ENCODE results near the gene RNF157.
"Not testable (repeated sequence)": the region's sequence is repeated elsewhere in the genome, so short reads cannot be mapped to it uniquely, and the experiment has no call there.

The RNF157 gene

GRCh38 chr17:76270770-76271668, 30.7 kb upstream of the RNF157 start:
- DNase-seq (ENCODE audit: extremely low read depth in 1 of 2, low read depth in 1 of 2), result no peak

DNA sequence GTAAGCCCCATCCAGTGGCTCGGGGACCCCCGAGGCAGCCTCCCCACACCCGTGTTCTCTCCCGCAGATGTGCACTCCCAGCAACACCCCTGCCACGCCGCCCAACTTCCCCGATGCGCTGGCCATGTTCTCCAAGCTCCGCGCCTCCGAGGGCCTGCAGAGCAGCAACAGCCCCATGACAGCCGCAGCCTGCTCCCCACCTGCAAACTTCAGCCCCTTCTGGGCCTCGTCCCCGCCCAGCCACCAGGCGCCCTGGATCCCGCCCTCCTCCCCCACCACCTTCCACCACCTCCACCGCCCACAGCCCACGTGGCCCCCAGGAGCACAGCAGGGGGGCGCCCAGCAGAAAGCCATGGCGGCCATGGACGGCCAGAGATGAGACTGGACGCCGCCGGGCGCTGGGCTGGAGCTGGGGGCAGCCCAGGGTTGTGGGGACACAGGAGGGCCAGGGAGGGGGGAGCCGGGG, 29.9 kb upstream of the RNF157 start:
- DNase-seq (ENCODE audit: extremely low read depth in 1 of 2, low read depth in 1 of 2), result no peak

DNA sequence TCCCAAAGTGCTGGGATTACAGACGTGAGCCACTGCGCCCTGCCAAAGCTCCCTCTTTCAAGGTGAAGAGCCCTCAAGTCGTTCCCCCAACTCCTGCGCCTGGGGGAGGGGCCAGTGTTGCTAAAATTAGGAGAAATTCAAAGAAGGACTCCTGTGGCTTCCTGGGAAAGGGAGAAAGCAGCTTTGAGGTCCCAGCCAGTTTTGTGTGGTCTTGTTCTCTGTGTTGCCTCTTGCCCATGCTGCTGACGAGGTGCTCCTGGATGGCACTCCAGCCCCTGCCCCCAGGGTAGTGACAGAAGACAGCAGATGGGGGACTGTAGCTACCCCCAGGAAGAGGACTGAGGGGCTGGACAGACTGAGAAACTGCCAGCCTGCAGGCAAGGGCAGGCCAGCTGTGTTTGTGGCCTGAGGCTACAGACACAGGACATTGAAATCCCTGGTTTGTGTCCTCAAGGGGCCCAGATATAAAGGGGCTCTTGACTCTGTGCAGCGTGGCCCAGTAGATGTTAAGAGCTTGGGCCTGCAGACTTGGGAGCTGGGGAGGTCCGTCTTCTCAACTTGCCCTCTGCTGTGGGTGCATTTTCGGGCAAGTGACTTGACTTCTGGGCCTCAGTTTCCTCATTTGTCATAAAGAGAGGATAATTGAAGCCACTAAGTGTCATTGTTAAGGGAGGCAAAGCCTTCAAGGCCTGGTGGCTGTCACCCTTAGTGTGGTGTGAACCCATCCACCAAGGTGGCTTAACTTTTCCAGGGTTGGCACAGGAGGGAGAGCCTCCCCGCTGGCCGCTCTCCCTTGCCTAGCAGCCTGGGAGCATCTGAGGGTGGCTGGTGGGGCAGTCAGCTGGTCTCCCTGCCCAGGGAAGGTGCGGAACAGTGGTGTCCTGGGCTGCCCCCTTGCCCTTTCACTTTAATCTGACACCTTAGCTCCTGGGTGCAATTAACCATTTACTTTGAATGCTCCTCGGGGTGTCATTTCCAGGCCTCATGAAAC, 29.0 kb upstream of the RNF157 start:
- no peak for DNase-seq (ENCODE audit: extremely low read depth in 1 of 2, low read depth in 1 of 2)

GRCh38 chr17:76268015-76268749, 27.9 kb upstream of the RNF157 start:
- peak in 1 of 2 donors; percentile 46 for DNase-seq (ENCODE audit: extremely low read depth in 1 of 2, low read depth in 1 of 2)

DNA sequence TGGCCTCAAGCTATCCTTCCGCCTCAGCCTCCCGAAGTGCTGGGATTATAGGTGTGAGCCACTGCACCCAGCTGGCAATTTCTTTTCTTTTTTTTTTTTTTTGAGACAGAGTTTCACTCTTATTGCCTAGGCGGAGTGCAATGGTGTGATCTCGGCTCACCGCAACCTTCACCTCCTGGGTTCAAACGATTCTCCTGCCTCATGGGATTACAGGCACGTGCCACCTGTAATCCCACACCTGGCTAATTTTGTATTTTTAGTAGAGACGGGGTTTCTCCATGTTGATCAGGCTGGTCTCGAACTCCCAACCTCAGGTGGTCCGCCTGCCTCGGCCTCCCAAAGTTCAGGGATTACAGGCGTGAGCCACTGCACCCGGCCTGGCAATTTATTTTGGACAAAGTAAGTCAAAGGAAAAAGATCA, 27.3 kb upstream of the RNF157 start:
- not testable (repeated sequence) for DNase-seq (ENCODE audit: extremely low read depth in 1 of 2, low read depth in 1 of 2)

DNA sequence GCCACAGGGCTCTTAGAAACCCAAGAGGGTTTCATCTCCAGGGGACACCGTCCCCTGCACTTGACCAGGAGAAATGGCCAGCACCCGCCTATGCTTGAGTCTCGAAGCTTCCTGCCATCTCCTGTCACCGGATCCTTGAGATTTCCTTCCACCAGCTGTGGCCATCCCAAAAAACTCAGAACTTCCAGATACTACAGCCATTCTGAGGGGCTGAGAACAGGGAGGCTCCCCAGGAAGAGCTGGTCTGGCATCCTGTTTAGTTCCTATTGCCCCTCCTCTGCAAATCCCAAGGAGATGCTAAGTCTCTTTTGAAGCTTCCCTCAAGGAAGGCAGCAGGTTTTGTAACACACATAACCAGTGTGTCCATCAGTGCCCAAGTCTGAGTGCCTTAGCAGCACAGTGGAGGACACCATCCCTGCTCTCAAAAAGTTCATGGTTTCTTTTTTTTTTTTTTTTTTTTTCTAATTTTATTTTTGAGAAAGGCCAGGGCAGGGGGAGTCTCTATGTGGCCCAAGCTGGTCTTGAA, 26.8 kb upstream of the RNF157 start:
- DNase-seq (ENCODE audit: extremely low read depth in 1 of 2, low read depth in 1 of 2), result no peak

DNA sequence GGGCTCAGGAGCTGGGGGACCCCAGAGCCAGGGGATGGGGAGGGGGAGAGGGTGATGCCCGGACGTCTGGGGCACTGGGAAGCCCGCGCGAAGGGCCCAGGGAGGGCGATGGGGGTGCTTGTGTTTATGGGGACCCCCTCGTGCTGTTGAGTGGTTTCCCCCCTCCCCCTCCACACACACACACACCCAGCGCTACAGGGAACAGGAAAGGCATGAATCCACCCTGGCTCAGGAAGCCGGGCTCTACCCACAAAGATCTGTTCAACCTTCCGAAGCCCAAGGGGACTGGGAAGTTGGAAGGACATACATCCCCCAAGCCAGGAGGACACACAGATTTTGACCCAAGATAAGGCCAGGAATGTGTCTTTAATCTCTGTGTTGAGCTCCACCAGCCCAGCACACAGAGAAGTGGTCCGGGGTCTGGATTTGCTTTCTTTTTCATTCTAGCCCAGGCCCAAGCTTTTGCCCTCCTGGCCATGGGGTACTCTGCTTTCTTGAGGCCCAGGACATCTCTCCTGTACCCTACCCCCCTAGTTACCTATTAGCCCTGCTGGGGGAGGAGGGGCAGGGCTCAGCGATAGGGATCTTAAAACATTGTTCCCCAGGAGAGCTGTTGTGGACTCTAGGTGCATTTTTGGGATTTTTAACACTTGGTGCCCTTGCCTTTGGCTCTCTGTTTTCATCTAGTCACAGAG, 26.1 kb upstream of the RNF157 start:
- DNase-seq (ENCODE audit: extremely low read depth in 1 of 2, low read depth in 1 of 2), result no peak

- DNase-seq (ENCODE audit: extremely low read depth in 1 of 2, low read depth in 1 of 2), result no peak
Measured at GRCh38 chr17:76265624-76266243, 25.4 kb upstream of the RNF157 start.

GRCh38 chr17:76264755-76265623, 24.7 kb upstream of the RNF157 start, which contains the start of gene UBALD2:
TSS of gene UBALD2 (plus strand) at chr17:76265348. CDS start at chr17:76265506, 158 bp downstream.
- DNase-seq (ENCODE audit: extremely low read depth in 1 of 2, low read depth in 1 of 2), result peak; percentile 96 to 98

DNA sequence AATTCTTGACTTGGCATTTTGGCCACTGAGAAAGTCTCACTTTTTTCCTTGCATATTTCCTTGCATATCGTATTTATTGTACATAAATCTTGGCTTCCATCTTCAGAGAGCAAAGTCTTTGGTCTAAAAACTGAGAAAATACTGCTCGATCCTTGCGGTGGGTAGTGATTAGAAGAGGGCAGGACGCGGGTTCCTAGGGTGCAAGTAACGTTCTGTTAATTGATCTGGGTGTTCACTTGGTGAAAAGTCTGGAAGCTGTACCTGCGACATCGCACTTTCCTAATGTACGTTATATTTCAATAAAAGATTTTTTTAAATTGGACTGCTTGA, 24.1 kb upstream of the RNF157 start:
- no peak for DNase-seq (ENCODE audit: extremely low read depth in 1 of 2, low read depth in 1 of 2)

GRCh38 chr17:76263896-76264295, 23.6 kb upstream of the RNF157 start:
- DNase-seq (ENCODE audit: extremely low read depth in 1 of 2, low read depth in 1 of 2), result no peak

GRCh38 chr17:76262732-76263344, 22.5 kb upstream of the RNF157 start:
- no peak for DNase-seq (ENCODE audit: extremely low read depth in 1 of 2, low read depth in 1 of 2)

GRCh38 chr17:76261421-76262215, 21.3 kb upstream of the RNF157 start:
- DNase-seq (ENCODE audit: extremely low read depth in 1 of 2, low read depth in 1 of 2), result no peak

- DNase-seq (ENCODE audit: extremely low read depth in 1 of 2, low read depth in 1 of 2), result no peak
Measured at GRCh38 chr17:76260669-76261068, 20.4 kb upstream of the RNF157 start.

DNA sequence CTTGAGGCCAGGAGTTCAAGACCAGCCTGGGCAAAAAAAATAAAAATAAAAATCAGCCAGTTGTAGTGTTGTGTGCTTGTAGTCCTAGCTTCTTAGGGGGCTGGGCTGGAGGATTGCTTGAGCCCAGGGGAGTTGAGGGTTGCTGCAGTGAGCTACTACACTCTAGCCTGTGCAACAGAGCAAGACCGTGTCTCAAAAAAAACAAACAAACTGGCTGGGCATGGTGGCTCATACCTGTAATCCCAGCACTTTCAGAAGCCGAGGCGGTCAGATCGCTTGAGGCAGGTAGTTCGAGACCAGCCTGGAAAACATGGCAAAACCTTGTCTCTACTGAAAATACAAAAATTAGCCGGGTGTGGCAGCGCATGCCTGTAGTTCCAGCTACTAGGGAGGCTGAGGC, 19.9 kb upstream of the RNF157 start:
- no peak for DNase-seq (ENCODE audit: extremely low read depth in 1 of 2, low read depth in 1 of 2)

DNA sequence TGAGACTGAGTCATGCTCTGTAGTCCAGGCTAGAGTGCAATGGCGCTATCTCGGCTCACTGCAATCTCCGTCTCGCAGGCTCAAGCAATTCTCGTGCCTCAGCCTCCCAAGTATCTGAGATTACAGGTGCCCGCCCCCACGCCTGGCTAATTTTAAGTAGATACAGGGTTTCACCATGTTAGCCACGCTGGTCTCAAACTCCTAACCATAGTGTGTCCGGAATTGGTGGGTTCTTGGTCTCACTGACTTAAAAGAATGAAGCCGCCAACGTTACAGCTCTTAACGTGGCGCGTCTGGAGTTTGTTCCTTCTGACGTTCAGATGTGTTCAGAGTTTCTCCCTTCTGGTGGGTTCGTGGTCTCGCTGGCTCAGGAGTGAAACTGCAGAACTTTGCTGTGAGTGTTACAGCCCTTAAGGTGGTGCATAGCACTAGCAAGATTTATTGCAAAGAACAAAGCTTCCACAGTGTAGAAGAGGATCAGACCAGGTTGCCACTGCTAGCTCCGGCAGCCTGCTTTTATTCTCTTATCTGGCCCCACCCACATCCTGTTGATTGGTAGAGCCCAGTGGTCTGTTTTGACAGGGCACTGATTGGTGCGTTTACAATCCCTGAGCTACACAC, 16.2 kb upstream of the RNF157 start:
- not testable (repeated sequence) for DNase-seq (ENCODE audit: extremely low read depth in 1 of 2, low read depth in 1 of 2)

Data from activated CD8-positive, alpha-beta memory T cell treated with anti-CD3 and anti-CD28 coated beads for 1 hour (primary cell).